Right lobe of liver (tissue), 6 donors: ENCODE measurements around the gene ZSCAN31. TPM values are rescaled to one million over a fixed set of nuclear protein-coding genes. Genes with fewer than 3 reads are reported as not detected.

Experiments
- ATAC-seq, 4 donors: fragments of 200-7000 bp; cut with Tn5 transposase; one replicate each; pipeline ENCODE4 v1.9.1; 2020; ENCODE audit warnings: mild to moderate bottlenecking in 4 of 4, moderate library complexity in 4 of 4
- DNase-seq, 3 donors: peaks; one replicate each; pipeline ENCODE4 v3.0.0-alpha.2; 2020
- H3K27ac ChIP-seq, 3 donors: fragments of 200-600 bp; one replicate each; pipeline ENCODE4 v1.8.0; 2022
- H3K27me3 ChIP-seq, 2 donors: fragments of 200-600 bp; one replicate each; pipeline ENCODE4 v1.8.0; 2022
- H3K36me3 ChIP-seq, 4 donors: fragments of 200-600 bp; sonication (generic) in 1 of 4; one replicate each; pipeline versions ENCODE4 v1.5.1 to v1.8.0; 2017 to 2022; ENCODE audit warnings: control low read depth in 1 of 4
- H3K4me1 ChIP-seq, 4 donors: fragments of 200-600 bp; sonication (generic) in 1 of 4; one replicate each; pipeline versions ENCODE4 v1.5.1 to v1.8.0; 2017 to 2022; ENCODE audit warnings: control low read depth in 1 of 4
- H3K4me3 ChIP-seq, 3 donors: fragments of 200-600 bp; one replicate each; pipeline ENCODE4 v1.8.0; 2022
- H3K9me3 ChIP-seq, 4 donors: fragments of 200-600 bp; sonication (generic) in 1 of 4; one replicate each; pipeline versions ENCODE4 v1.5.1 to v1.8.0; 2017 to 2022; ENCODE audit warnings: control low read depth in 1 of 4
- CTCF ChIP-seq, 4 donors: fragments of 200-600 bp in 3 of 4; fragments of 450-650 bp in 1 of 4; IDR thresholded peaks; one replicate each; pipeline versions ENCODE4 v1.5.1 to v1.8.0; 2016 to 2022; ENCODE audit warnings: antibody characterized with exemption in 4 of 4, mild to moderate bottlenecking in 2 of 4
- POLR2A ChIP-seq: fragments of 450-650 bp; IDR thresholded peaks from one replicate; pipeline ENCODE4 v1.6.1; 2017; ENCODE audit warnings: antibody characterized with exemption, mild to moderate bottlenecking
- WGBS: methylation state at CpG from one replicate; pipeline ENCODE4 v1.1.6; 2018; ENCODE audit warnings: low coverage, low lambda C conversion rate; ENCODE audit not compliant: insufficient coverage; ENCODE audit errors: missing lambda C conversion rate; 5-methylcytosine and 5-hydroxymethylcytosine counted together
- intact Hi-C, 2 donors: fragments of 100-400 bp; cut with DNase I; formaldehyde crosslinking; loops; one replicate each; pipeline versions ENCODE4 v1.11.2 to v1.14.1; 2022
- total RNA-seq, 6 experiments: library from RNA; depleted of rRNA in 2 of 6; stranded (reverse); fragments of >200 nt in 2 of 6; fragmentation: NEBNext Ultra II Directional in 3 of 6; extraction: Animal tissue kit (Norgen Biotek cat#: 25700) in 3 of 6; gene quantifications; one replicate each; pipeline versions ENCODE4 v1.1.0 to v1.2.4, GENCODE V29; 2016 to 2023
- donor health status: DM: no; HTN: yes; CAD: no.
- donor health status: DM: no; HTN: no; CAD: no.
- donor health status: DM: no; HTN: no; CAD: no.
- donor health status: DM: no; HTN: yes; CAD: no.
- donor health status: DM: no; HTN: yes; CAD: no.

ZSCAN31 gene
- total RNA-seq, 6 experiments from 2014 or later, result 3.7 to 6.9 (median 4.6) TPM

GRCh38 chr6:28355743-28356665 lies 20.1 kb upstream of the ZSCAN31 start:
- peaks cover 0 to 5% (median 0%) of the 10 kb centered on the region in 4 donors for H3K36me3 ChIP-seq
- intact Hi-C loops, result loop anchor here in 1 of 2 donors (10.0 kb wide), 1 partner anchor 231 kb away; the partner anchor contains the start of gene ZSCAN16
- 0% methylated on average over 8 of the region's 19 CpGs for WGBS
- DNase-seq (peak; percentile 75 to 84 (median 81)), ATAC-seq (peak; percentile 92 to 96 (median 94))
- TF ChIP-seq POLR2A (peak; percentile 51), CTCF (IDR thresholded peaks at IDR 0.05) (peak; percentile 72 to 96 (median 74))
- H3K27me3 ChIP-seq, result no peaks in the 10 kb centered on the region
- H3K4me3 ChIP-seq, result peak overlapping the region; percentile 46 to 70 (median 65)
- H3K9me3 ChIP-seq, result no peaks in the 10 kb centered on the region
- peak overlapping the region; percentile 75 to 96 (median 83) for H3K27ac ChIP-seq
- H3K4me1 ChIP-seq, result peaks cover 0 to 21% (median 2%) of the 10 kb centered on the region in 4 donors

GRCh38 chr6:28354688-28355554 lies 19.0 kb upstream of the ZSCAN31 start:
- peak overlapping the region; percentile 46 to 70 (median 65) for H3K4me3 ChIP-seq
- no peaks in the 10 kb centered on the region for H3K36me3 ChIP-seq
- peaks cover 0 to 29% (median 5%) of the 10 kb centered on the region in 4 donors for H3K4me1 ChIP-seq
- TF ChIP-seq CTCF (IDR thresholded peaks at IDR 0.05) (no peak), POLR2A (no peak)
- H3K27me3 ChIP-seq, result no peaks in the 10 kb centered on the region
- WGBS, result 86% methylated on average over 3 of the region's 10 CpGs
- peak; percentile 4 to 48 (median 23) for ATAC-seq
- H3K9me3 ChIP-seq, result no peaks in the 10 kb centered on the region
- peak in 2 of 3 donors; percentile 22 to 47 for DNase-seq
- peak overlapping the region; percentile 75 to 96 (median 83) for H3K27ac ChIP-seq
- intact Hi-C loops, result loop anchor here in 1 of 2 donors (10.0 kb wide), 1 partner anchor 230 kb away; the partner anchor contains the start of gene ZSCAN16

- no peak for ATAC-seq
- DNase-seq, result peak in 1 of 3 donors; percentile 34
- WGBS, result 53% methylated on average over 3 of the region's 11 CpGs
- intact Hi-C loops, result loop anchor here in 1 of 2 donors (10.0 kb wide), 1 partner anchor 229 kb away; the partner anchor contains the start of gene ZSCAN16
- Histone ChIP-seq H3K27me3 (no peaks in the 10 kb centered on the region), H3K9me3 (no peaks in the 10 kb centered on the region), H3K4me3 (no peak overlapping the region), H3K4me1 (peaks cover 0 to 29% (median 5%) of the 10 kb centered on the region in 4 donors), H3K27ac (peak overlapping the region in 2 of 3 donors; percentile 21 to 31), H3K36me3 (no peaks in the 10 kb centered on the region)
- TF ChIP-seq CTCF (IDR thresholded peaks at IDR 0.05) (no peak), POLR2A (no peak)
These were observed 18.2 kb upstream of the ZSCAN31 start for GRCh38 chr6:28353981-28354676.

- H3K27ac ChIP-seq, result no peak overlapping the region
- DNase-seq (no peak), ATAC-seq (no peak)
- 81% methylated on average over 3 of the region's 3 CpGs for whole genome bisulfite sequencing
- H3K4me1 ChIP-seq, result peaks cover 0 to 29% (median 5%) of the 10 kb centered on the region in 4 donors
- H3K4me3 ChIP-seq, result no peak overlapping the region
- no peaks in the 10 kb centered on the region for H3K9me3 ChIP-seq
- TF ChIP-seq CTCF (IDR thresholded peaks at IDR 0.05), result no peak
- TF ChIP-seq POLR2A, result no peak
- no peaks in the 10 kb centered on the region for H3K36me3 ChIP-seq
- intact Hi-C loops, result loop anchor here in 1 of 2 donors (10.0 kb wide), 1 partner anchor 229 kb away; the partner anchor contains the start of gene ZSCAN16
- H3K27me3 ChIP-seq, result no peaks in the 10 kb centered on the region
These were observed 17.4 kb upstream of the ZSCAN31 start for GRCh38 chr6:28353356-28353755.
